HFF-Myc (cell line): ENCODE results near the gene HIVEP1.
"Not testable (repeated sequence)": the region's sequence is repeated elsewhere in the genome, so short reads cannot be mapped to it uniquely, and the experiment has no call there.

Source experiments
- DNase-seq: peaks from one replicate; pipeline ENCODE4 v3.0.0-alpha.2; 2011; ENCODE audit warnings: low read depth; ENCODE audit errors: extremely low read depth
- H3K4me3 ChIP-seq: replicated peaks from 2 replicates; pipeline ENCODE4 v1.5.1; 2011; ENCODE audit warnings: low read depth, mild to moderate bottlenecking, control low read depth, low read length
- CTCF ChIP-seq: IDR thresholded peaks from 2 replicates; pipeline ENCODE4 v1.5.1; 2012; ENCODE audit warnings: mild to moderate bottlenecking, low read depth, low read length, control low read depth; ENCODE audit errors: missing control alignments

Gene HIVEP1

GRCh38 chr6:12151433-12151820, 139.3 kb downstream of the HIVEP1 start:
- TF ChIP-seq CTCF, result no peak
- DNase-seq, result no peak
- no peak overlapping the region for H3K4me3 ChIP-seq

GRCh38 chr6:12152023-12152970, 140.2 kb downstream of the HIVEP1 start:
- no peak for TF ChIP-seq CTCF
- no peak for DNase-seq
- H3K4me3 ChIP-seq, result no peak overlapping the region

- H3K4me3 ChIP-seq, DNase-seq: not testable (repeated sequence)
Observed at GRCh38 chr6:12155769-12156168, 143.7 kb downstream of the HIVEP1 start.

GRCh38 chr6:12158686-12159415, 146.7 kb downstream of the HIVEP1 start:
- no peak for DNase-seq
- no peak overlapping the region for H3K4me3 ChIP-seq
- TF ChIP-seq CTCF, result no peak

GRCh38 chr6:12160326-12160725, 148.2 kb downstream of the HIVEP1 start:
- no peak for DNase-seq
- TF ChIP-seq CTCF, result no peak

GRCh38 chr6:12162213-12162612, 150.1 kb downstream of the HIVEP1 start:
- TF ChIP-seq CTCF, result no peak
- no peak for DNase-seq
- H3K4me3 ChIP-seq, result no peak overlapping the region

More at GRCh38 chr6:12160326-12160725, 148.2 kb downstream of the HIVEP1 start:
- H3K4me3 ChIP-seq, result no peak overlapping the region

GRCh38 chr6:12163149-12163548, 151.0 kb downstream of the HIVEP1 start:
- TF ChIP-seq CTCF, result no peak
- DNase-seq, result no peak
- H3K4me3 ChIP-seq, result no peak overlapping the region
